HL-60 (cell line): ENCODE data around the gene DOHH.

ENCODE experiments used
- GABPA ChIP-seq: IDR thresholded peaks from 2 replicates; pipeline ENCODE4 v1.6.1; 2012; ENCODE audit warnings: low read depth
- POLR2AphosphoS5 ChIP-seq: IDR thresholded peaks from 2 replicates; pipeline ENCODE4 v1.6.1; 2012; ENCODE audit warnings: low read depth
- SPI1 ChIP-seq: IDR thresholded peaks from 2 replicates; pipeline ENCODE4 v1.6.1; 2012; ENCODE audit warnings: low read depth, mild to moderate bottlenecking, borderline replicate concordance
- TF ChIP-seq, protein P1 (sequence below): IDR thresholded peaks from one replicate; pipeline ENCODE4 v1.5.1; 2011; ENCODE audit warnings: low read length, control low read depth, inconsistent platforms; ENCODE audit not compliant: insufficient read depth
- TF ChIP-seq, protein P2 (sequence below): IDR thresholded peaks from 2 replicates; pipeline ENCODE4 v1.6.1; 2012; ENCODE audit warnings: low read depth; ENCODE audit not compliant: insufficient replicate concordance

DNA sequence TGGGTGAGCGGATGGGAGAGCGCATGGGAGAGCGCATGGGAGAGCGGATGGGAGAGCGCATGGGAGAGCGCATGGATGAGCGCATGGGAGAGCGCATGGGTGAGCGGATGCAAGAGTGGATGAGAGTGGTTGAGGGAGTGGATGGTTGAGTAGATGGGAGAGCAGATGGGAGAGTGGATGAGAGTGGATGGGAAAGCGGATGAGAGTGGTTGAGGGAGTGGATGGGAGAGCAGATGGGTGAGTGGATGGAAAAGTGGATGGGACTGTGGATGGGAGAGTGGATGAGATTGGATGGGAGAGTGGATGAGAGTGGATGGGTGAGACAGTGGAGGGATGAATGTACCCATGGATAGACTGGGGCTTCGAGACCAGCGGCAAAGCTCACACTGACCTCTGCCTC, 29.9 kb upstream of the DOHH start:
- no peak for TF ChIP-seq GABPA
- TF ChIP-seq, protein P1, sequence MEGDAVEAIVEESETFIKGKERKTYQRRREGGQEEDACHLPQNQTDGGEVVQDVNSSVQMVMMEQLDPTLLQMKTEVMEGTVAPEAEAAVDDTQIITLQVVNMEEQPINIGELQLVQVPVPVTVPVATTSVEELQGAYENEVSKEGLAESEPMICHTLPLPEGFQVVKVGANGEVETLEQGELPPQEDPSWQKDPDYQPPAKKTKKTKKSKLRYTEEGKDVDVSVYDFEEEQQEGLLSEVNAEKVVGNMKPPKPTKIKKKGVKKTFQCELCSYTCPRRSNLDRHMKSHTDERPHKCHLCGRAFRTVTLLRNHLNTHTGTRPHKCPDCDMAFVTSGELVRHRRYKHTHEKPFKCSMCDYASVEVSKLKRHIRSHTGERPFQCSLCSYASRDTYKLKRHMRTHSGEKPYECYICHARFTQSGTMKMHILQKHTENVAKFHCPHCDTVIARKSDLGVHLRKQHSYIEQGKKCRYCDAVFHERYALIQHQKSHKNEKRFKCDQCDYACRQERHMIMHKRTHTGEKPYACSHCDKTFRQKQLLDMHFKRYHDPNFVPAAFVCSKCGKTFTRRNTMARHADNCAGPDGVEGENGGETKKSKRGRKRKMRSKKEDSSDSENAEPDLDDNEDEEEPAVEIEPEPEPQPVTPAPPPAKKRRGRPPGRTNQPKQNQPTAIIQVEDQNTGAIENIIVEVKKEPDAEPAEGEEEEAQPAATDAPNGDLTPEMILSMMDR: no peak
- TF ChIP-seq POLR2AphosphoS5: no peak
- TF ChIP-seq, protein P2, sequence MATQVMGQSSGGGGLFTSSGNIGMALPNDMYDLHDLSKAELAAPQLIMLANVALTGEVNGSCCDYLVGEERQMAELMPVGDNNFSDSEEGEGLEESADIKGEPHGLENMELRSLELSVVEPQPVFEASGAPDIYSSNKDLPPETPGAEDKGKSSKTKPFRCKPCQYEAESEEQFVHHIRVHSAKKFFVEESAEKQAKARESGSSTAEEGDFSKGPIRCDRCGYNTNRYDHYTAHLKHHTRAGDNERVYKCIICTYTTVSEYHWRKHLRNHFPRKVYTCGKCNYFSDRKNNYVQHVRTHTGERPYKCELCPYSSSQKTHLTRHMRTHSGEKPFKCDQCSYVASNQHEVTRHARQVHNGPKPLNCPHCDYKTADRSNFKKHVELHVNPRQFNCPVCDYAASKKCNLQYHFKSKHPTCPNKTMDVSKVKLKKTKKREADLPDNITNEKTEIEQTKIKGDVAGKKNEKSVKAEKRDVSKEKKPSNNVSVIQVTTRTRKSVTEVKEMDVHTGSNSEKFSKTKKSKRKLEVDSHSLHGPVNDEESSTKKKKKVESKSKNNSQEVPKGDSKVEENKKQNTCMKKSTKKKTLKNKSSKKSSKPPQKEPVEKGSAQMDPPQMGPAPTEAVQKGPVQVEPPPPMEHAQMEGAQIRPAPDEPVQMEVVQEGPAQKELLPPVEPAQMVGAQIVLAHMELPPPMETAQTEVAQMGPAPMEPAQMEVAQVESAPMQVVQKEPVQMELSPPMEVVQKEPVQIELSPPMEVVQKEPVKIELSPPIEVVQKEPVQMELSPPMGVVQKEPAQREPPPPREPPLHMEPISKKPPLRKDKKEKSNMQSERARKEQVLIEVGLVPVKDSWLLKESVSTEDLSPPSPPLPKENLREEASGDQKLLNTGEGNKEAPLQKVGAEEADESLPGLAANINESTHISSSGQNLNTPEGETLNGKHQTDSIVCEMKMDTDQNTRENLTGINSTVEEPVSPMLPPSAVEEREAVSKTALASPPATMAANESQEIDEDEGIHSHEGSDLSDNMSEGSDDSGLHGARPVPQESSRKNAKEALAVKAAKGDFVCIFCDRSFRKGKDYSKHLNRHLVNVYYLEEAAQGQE: no peak
- no peak for TF ChIP-seq SPI1
